K562 (cell line): ENCODE data around the gene NRM. TPM values are rescaled to one million over a fixed set of nuclear protein-coding genes. Genes with fewer than 3 reads are reported as not detected.

ENCODE experiments used
- CTBP1 ChIP-seq: fragments of 450-650 bp; IDR thresholded peaks from 2 replicates; pipeline ENCODE4 v1.6.1; 2016; ENCODE audit warnings: borderline replicate concordance
- E2F4 ChIP-seq: sonication (generic); formaldehyde crosslinking; IDR thresholded peaks from 2 replicates; pipeline ENCODE4 v1.8.0; 2022; ENCODE audit warnings: mild to moderate bottlenecking, low read depth, missing genetic modification reagents
- FOXA1 ChIP-seq: fragments of 450-650 bp; IDR thresholded peaks from 2 replicates; pipeline ENCODE4 v1.6.1; 2016; ENCODE audit warnings: mild to moderate bottlenecking, borderline replicate concordance
- NRF1 ChIP-seq, 2 experiments: fragments of 450-650 bp; IDR thresholded peaks in 1 of 2; conservative IDR thresholded peaks in 1 of 2; 2 replicates each; pipeline ENCODE4 v1.6.1; 2014; ENCODE audit warnings: mild to moderate bottlenecking in 2 of 2
- STAT5B ChIP-seq: fragments of 250-450 bp; sonication (Bioruptor Pico); IDR thresholded peaks from 2 replicates; pipeline ENCODE4 v1.8.0; 2021; ENCODE audit warnings: mild to moderate bottlenecking, inconsistent platforms
- TCF7L2 ChIP-seq: fragments of 150-350 bp; IDR thresholded peaks from 2 replicates; pipeline ENCODE4 v1.6.1; 2016; ENCODE audit warnings: low read depth, mild to moderate bottlenecking, low read length, moderate library complexity
- THRB ChIP-seq: fragments of 450-650 bp; formaldehyde crosslinking; conservative IDR thresholded peaks from 2 replicates; pipeline ENCODE4 v1.4.0; 2022; ENCODE audit warnings: mild to moderate bottlenecking, missing genetic modification characterization
- TOE1 ChIP-seq, 2 experiments: fragments of 450-650 bp in 1 of 2; sonication (generic) in 1 of 2; formaldehyde crosslinking in 1 of 2; IDR thresholded peaks; 2 replicates each; pipeline versions ENCODE4 v1.7.1 to v1.8.0; 2016 to 2022; ENCODE audit warnings: borderline replicate concordance in 2 of 2, mild to moderate bottlenecking in 2 of 2, antibody characterized with exemption in 1 of 2, inconsistent platforms in 1 of 2, low read depth in 1 of 2, missing genetic modification reagents in 1 of 2, moderate library complexity in 1 of 2
- USF2 ChIP-seq: sonication (generic); formaldehyde crosslinking; IDR thresholded peaks from 2 replicates; pipeline ENCODE4 v1.5.0; 2020; ENCODE audit warnings: missing genetic modification reagents
- ZFP36 ChIP-seq: fragments of 150-350 bp; IDR thresholded peaks from 2 replicates; pipeline ENCODE4 v1.6.1; 2018; ENCODE audit warnings: low read length, low read depth; ENCODE audit not compliant: partially characterized antibody
- ZNF146 ChIP-seq: IDR thresholded peaks from one replicate; pipeline ENCODE4 v1.6.1; 2018; ENCODE audit warnings: missing compliant biosample characterization; ENCODE audit not compliant: unreplicated experiment
- polyA plus RNA-seq, 8 experiments: library from polyadenylated mRNA; depleted of rRNA in 4 of 8; stranded (reverse) in 5 of 8; unstranded in 3 of 8; fragments of >200 nt; fragmentation: Nextera tagmentation in 2 of 8; fragmentation: Illumina TruSeq in 1 of 8; extraction: Ambion mirVana in 2 of 8; extraction: Trizol in 1 of 8; gene quantifications; 2 replicates each; pipeline versions ENCODE4 v1.2.1 to v1.2.3, GENCODE V29; 2011 to 2014; ENCODE audit warnings: inconsistent platforms in 1 of 8, missing spikeins in 1 of 8
- total RNA-seq, 7 experiments: library from RNA; depleted of rRNA in 6 of 7; stranded (reverse); fragments of >200 nt in 6 of 7; fragmentation: Illumina TruSeq in 2 of 7; extraction: Trizol in 2 of 7; gene quantifications; 2 replicates each; pipeline versions ENCODE4 v1.2.1 to v1.2.3, GENCODE V29; 2011 to 2021; ENCODE audit warnings: low replicate concordance in 1 of 7
- TF ChIP-seq, protein P1 (sequence below), 2 experiments: fragments of 450-650 bp in 1 of 2; sonication (generic) in 1 of 2; formaldehyde crosslinking in 1 of 2; IDR thresholded peaks; 2 replicates each; pipeline versions ENCODE4 v1.7.1 to v1.9.0; 2016 to 2022; ENCODE audit warnings: inconsistent platforms in 1 of 2, mild to moderate bottlenecking in 1 of 2, missing genetic modification reagents in 1 of 2
- TF ChIP-seq, protein P2 (sequence below): fragments of 450-650 bp; conservative IDR thresholded peaks from 2 replicates; pipeline ENCODE4 v1.6.1; 2016; ENCODE audit warnings: missing genetic modification characterization, low read depth, mild to moderate bottlenecking, control low read depth, missing compliant biosample characterization

Gene NRM
- total and polyA plus RNA-seq, 9 of the 15 experiments (the other 6 are each of a cell fraction or from before 2014, with no cell fraction given): 9.7 to 58.2 (median 18.1) TPM

DNA sequence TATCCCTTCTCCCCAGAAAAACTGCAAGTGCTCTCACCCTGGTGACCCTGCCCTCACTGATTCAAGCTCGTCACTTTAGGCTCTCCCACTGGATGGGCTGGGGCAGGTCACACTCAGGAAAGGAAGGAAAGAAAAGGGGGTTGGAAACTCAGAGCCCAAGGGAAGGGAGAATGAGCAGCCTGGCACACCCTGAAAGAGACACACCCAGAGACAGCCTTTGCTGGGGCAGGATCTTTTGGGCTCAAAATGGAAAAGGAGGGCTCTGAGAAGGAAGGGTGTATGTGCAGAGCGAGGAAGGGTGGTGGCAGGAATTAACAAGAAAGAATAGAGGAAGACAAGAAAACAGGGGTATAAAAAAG, 6.8 kb downstream of the NRM start (continued):
- TF ChIP-seq E2F4 (CRISPR knock-in tag) (no peak), ZNF146 (CRISPR knock-in tag) (no peak), THRB (CRISPR knock-in tag) (0 out of 2 replicates have a peak, but pooled peaks have one; percentile 58), ZFP36 (no peak), CTBP1 (no peak), TCF7L2 (no peak), STAT5B (CRISPR knock-in tag) (no peak), NRF1 (conservative IDR thresholded peaks at IDR 0.05 in 1 of 2, IDR thresholded peaks at IDR 0.05 in 1 of 2) (0 out of 4 replicates have a peak, but pooled peaks of 1 of the 2 experiments have one; percentile 7), FOXA1 (no peak), TOE1 (IDR thresholded peaks at IDR 0.05; ENCODE audit: borderline replicate concordance) (no peak), TOE1 (CRISPR knock-in tag; IDR thresholded peaks at IDR 0.05; ENCODE audit: borderline replicate concordance, low read depth) (no peak), USF2 (no peak)
- TF ChIP-seq, protein P1, sequence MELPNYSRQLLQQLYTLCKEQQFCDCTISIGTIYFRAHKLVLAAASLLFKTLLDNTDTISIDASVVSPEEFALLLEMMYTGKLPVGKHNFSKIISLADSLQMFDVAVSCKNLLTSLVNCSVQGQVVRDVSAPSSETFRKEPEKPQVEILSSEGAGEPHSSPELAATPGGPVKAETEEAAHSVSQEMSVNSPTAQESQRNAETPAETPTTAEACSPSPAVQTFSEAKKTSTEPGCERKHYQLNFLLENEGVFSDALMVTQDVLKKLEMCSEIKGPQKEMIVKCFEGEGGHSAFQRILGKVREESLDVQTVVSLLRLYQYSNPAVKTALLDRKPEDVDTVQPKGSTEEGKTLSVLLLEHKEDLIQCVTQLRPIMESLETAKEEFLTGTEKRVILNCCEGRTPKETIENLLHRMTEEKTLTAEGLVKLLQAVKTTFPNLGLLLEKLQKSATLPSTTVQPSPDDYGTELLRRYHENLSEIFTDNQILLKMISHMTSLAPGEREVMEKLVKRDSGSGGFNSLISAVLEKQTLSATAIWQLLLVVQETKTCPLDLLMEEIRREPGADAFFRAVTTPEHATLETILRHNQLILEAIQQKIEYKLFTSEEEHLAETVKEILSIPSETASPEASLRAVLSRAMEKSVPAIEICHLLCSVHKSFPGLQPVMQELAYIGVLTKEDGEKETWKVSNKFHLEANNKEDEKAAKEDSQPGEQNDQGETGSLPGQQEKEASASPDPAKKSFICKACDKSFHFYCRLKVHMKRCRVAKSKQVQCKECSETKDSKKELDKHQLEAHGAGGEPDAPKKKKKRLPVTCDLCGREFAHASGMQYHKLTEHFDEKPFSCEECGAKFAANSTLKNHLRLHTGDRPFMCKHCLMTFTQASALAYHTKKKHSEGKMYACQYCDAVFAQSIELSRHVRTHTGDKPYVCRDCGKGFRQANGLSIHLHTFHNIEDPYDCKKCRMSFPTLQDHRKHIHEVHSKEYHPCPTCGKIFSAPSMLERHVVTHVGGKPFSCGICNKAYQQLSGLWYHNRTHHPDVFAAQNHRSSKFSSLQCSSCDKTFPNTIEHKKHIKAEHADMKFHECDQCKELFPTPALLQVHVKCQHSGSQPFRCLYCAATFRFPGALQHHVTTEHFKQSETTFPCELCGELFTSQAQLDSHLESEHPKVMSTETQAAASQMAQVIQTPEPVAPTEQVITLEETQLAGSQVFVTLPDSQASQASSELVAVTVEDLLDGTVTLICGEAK (IDR thresholded peaks at IDR 0.05): peak; percentile 32; the same call in 1 of the 2 replicates
- TF ChIP-seq, protein P1 (CRISPR knock-in tag; IDR thresholded peaks at IDR 0.05): no peak
- TF ChIP-seq, protein P2, sequence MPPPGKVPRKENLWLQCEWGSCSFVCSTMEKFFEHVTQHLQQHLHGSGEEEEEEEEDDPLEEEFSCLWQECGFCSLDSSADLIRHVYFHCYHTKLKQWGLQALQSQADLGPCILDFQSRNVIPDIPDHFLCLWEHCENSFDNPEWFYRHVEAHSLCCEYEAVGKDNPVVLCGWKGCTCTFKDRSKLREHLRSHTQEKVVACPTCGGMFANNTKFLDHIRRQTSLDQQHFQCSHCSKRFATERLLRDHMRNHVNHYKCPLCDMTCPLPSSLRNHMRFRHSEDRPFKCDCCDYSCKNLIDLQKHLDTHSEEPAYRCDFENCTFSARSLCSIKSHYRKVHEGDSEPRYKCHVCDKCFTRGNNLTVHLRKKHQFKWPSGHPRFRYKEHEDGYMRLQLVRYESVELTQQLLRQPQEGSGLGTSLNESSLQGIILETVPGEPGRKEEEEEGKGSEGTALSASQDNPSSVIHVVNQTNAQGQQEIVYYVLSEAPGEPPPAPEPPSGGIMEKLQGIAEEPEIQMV (tag): no peak
